ENCODE data around the gene WIPF3. TPM values are rescaled to one million over a fixed set of nuclear protein-coding genes. Genes with fewer than 3 reads are reported as not detected.
A peak's percentile ranks its signal among the peaks of the same experiment; 100 is the strongest.

Gene WIPF3
- total RNA-seq, 1 experiment from 2014 or later, result 11.6 TPM

GRCh38 chr7:29900745-29901144 is 94.4 kb downstream of the WIPF3 start:
- H3K23me2 ChIP-seq (ENCODE audit: insufficient read length, low read depth, low read length, poor library complexity, severe bottlenecking), result no peaks in the 10 kb centered on the region
- H3K79me2 ChIP-seq (ENCODE audit: insufficient read depth, low read length), result no peaks in the 10 kb centered on the region
- Mint-ChIP-seq H3K4me1 (no peaks in the 10 kb centered on the region), H3K4me3 (no peak overlapping the region), H3K27ac (0 out of 7 replicates have a peak overlapping the region, but pooled peaks of 1 of the 3 experiments have one; percentile 36), H3K27me3 (ENCODE audit: low read depth) (no peaks in the 10 kb centered on the region), H3K9me3 (peaks cover 15 to 25% of the 10 kb centered on the region in 2 experiments), H3K36me3 (ENCODE audit: insufficient read depth in 1 of 3, low read depth in 3 of 3) (peaks cover 39 to 60% (median 45%) of the 10 kb centered on the region in 3 experiments)
- no peak overlapping the region for H3K18ac ChIP-seq (ENCODE audit: insufficient read length, low read depth, low read length)
- no peak for DNase-seq
- no CpG with 5 or more reads among the region's 1 CpG for WGBS (ENCODE audit: extremely low coverage, insufficient read length, low lambda C conversion rate)
- no peak overlapping the region for H4K5ac ChIP-seq (ENCODE audit: insufficient read length, low read depth, low read length)
- no peaks in the 10 kb centered on the region for H4K20me1 ChIP-seq (ENCODE audit: control insufficient read depth, insufficient read depth, insufficient read length)
- H2BK5ac ChIP-seq (ENCODE audit: insufficient read length, low read length), result no peak overlapping the region
- no peak overlapping the region for H3K9ac ChIP-seq (ENCODE audit: extremely low read depth, insufficient read length, low read length)
- no peak overlapping the region for H3K14ac ChIP-seq (ENCODE audit: insufficient read depth, low read length)
- H3K56ac ChIP-seq (ENCODE audit: insufficient read length, low read depth, low read length), result no peak overlapping the region
- H2BK15ac ChIP-seq (ENCODE audit: low read depth, low read length), result no peak overlapping the region
- H4K91ac ChIP-seq (ENCODE audit: insufficient read length, low read depth, low read length), result no peak overlapping the region
- H3K79me1 ChIP-seq (ENCODE audit: insufficient read depth, low read depth, low read length, poor library complexity, severe bottlenecking), result no peaks in the 10 kb centered on the region
- H3T11ph ChIP-seq (ENCODE audit: low read length), result no peak overlapping the region
- H4K8ac ChIP-seq (replicated peaks; ENCODE audit: insufficient read length, low read depth, low read length), result no peak overlapping the region
- H3K9me3 ChIP-seq (ENCODE audit: control insufficient read depth, low read depth, low read length), result peaks cover 9% of the 10 kb centered on the region
- no peak overlapping the region for H2BK20ac ChIP-seq (ENCODE audit: low read depth, low read length, poor library complexity, severe bottlenecking)
- H3K23ac ChIP-seq (ENCODE audit: insufficient read length, low read depth, low read length), result no peak overlapping the region
- H3K4ac ChIP-seq (ENCODE audit: low read depth, low read length), result no peak overlapping the region
- no peak overlapping the region for H2AFZ ChIP-seq (ENCODE audit: low read length)
- H2BK12ac ChIP-seq (ENCODE audit: insufficient read length, low read depth, low read length), result no peak overlapping the region
- H3K4me2 ChIP-seq (ENCODE audit: insufficient read depth, insufficient read length, low read length), result no peak overlapping the region
- TF ChIP-seq CTCF (conservative IDR thresholded peaks at IDR 0.05), result no peak
- H2BK120ac ChIP-seq (ENCODE audit: low read depth, low read length, poor library complexity, severe bottlenecking), result no peak overlapping the region
- no peak overlapping the region for H2AK5ac ChIP-seq (ENCODE audit: insufficient read length, low read length)
- H3K27me3 ChIP-seq (ENCODE audit: insufficient read depth, low read length), result no peaks in the 10 kb centered on the region
- H3K27ac ChIP-seq (ENCODE audit: insufficient read length, low read depth, low read length), result no peak overlapping the region
- no peaks in the 10 kb centered on the region for H3K4me1 ChIP-seq (ENCODE audit: insufficient read depth, low read length)

Data from H9 (cell line).